ENCODE data around the gene TRUB1.

The TRUB1 gene

GRCh38 chr10:114973997-114974396 is 36.0 kb downstream of the TRUB1 start:
- Histone ChIP-seq H3F3A (ENCODE audit: control insufficient read depth, insufficient read depth) (no peaks in the 10 kb centered on the region), H3K4me3 (ENCODE audit: low read length) (no peak overlapping the region), H3K9me2 (replicated peaks; ENCODE audit: control insufficient read depth, low read length) (no peaks in the 10 kb centered on the region), H3K4me1 (ENCODE audit: control insufficient read depth, low read length) (no peaks in the 10 kb centered on the region), H3K27ac (ENCODE audit: low read depth, low read length) (no peak overlapping the region), H3K27me3 (ENCODE audit: control insufficient read depth, low read length) (no peaks in the 10 kb centered on the region), H3K79me2 (ENCODE audit: control insufficient read depth, low read length) (peaks cover 6% of the 10 kb centered on the region; the same call in 1 of the 2 replicates), H3K36me3 (ENCODE audit: control insufficient read depth, low read length) (peaks cover 24% of the 10 kb centered on the region), H3K4me2 (ENCODE audit: low read length) (no peak overlapping the region), H4K20me1 (ENCODE audit: control insufficient read depth, insufficient read depth, low read depth, low read length) (no peaks in the 10 kb centered on the region), H3K9me3 (ENCODE audit: control insufficient read depth, insufficient read depth, low read length) (no peaks in the 10 kb centered on the region)
- TF ChIP-seq CTCF (IDR thresholded peaks at IDR 0.05; ENCODE audit: low read depth, low read length, poor library complexity, severe bottlenecking) (no peak), EZH2phosphoT487 (IDR thresholded peaks at IDR 0.05; ENCODE audit: borderline replicate concordance, low read length) (no peak)

GRCh38 chr10:114974625-114975024 is 36.6 kb downstream of the TRUB1 start:
- TF ChIP-seq EZH2phosphoT487 (IDR thresholded peaks at IDR 0.05; ENCODE audit: borderline replicate concordance, low read length): no peak
- no peak for TF ChIP-seq CTCF (IDR thresholded peaks at IDR 0.05; ENCODE audit: low read depth, low read length, poor library complexity, severe bottlenecking)
- H3F3A ChIP-seq (ENCODE audit: control insufficient read depth, insufficient read depth): no peaks in the 10 kb centered on the region
- H3K27ac ChIP-seq (ENCODE audit: low read depth, low read length): no peak overlapping the region
- no peaks in the 10 kb centered on the region for H3K27me3 ChIP-seq (ENCODE audit: control insufficient read depth, low read length)
- no peak overlapping the region for H3K4me3 ChIP-seq (ENCODE audit: low read length)
- no peaks in the 10 kb centered on the region for H3K9me3 ChIP-seq (ENCODE audit: control insufficient read depth, insufficient read depth, low read length)
- no peaks in the 10 kb centered on the region for H3K4me1 ChIP-seq (ENCODE audit: control insufficient read depth, low read length)
- H3K4me2 ChIP-seq (ENCODE audit: low read length): no peak overlapping the region
- no peaks in the 10 kb centered on the region for H3K9me2 ChIP-seq (replicated peaks; ENCODE audit: control insufficient read depth, low read length)
- peaks cover 24% of the 10 kb centered on the region for H3K36me3 ChIP-seq (ENCODE audit: control insufficient read depth, low read length)
- H3K79me2 ChIP-seq (ENCODE audit: control insufficient read depth, low read length): peaks cover 5% of the 10 kb centered on the region; the same call in 1 of the 2 replicates
- H4K20me1 ChIP-seq (ENCODE audit: control insufficient read depth, insufficient read depth, low read depth, low read length): no peaks in the 10 kb centered on the region

GRCh38 chr10:114975091-114975490 is 37.1 kb downstream of the TRUB1 start:
- Histone ChIP-seq H3K27me3 (ENCODE audit: control insufficient read depth, low read length) (no peaks in the 10 kb centered on the region), H3K4me2 (ENCODE audit: low read length) (no peak overlapping the region), H3K4me1 (ENCODE audit: control insufficient read depth, low read length) (no peaks in the 10 kb centered on the region), H3K27ac (ENCODE audit: low read depth, low read length) (no peak overlapping the region), H3F3A (ENCODE audit: control insufficient read depth, insufficient read depth) (no peaks in the 10 kb centered on the region), H3K4me3 (ENCODE audit: low read length) (no peak overlapping the region), H3K9me3 (ENCODE audit: control insufficient read depth, insufficient read depth, low read length) (no peaks in the 10 kb centered on the region), H3K79me2 (ENCODE audit: control insufficient read depth, low read length) (peaks cover 2% of the 10 kb centered on the region; the same call in 1 of the 2 replicates), H3K9me2 (replicated peaks; ENCODE audit: control insufficient read depth, low read length) (no peaks in the 10 kb centered on the region), H3K36me3 (ENCODE audit: control insufficient read depth, low read length) (peaks cover 24% of the 10 kb centered on the region), H4K20me1 (ENCODE audit: control insufficient read depth, insufficient read depth, low read depth, low read length) (no peaks in the 10 kb centered on the region)
- TF ChIP-seq CTCF (IDR thresholded peaks at IDR 0.05; ENCODE audit: low read depth, low read length, poor library complexity, severe bottlenecking): no peak
- TF ChIP-seq EZH2phosphoT487 (IDR thresholded peaks at IDR 0.05; ENCODE audit: borderline replicate concordance, low read length): no peak
